GM19438 (cell line): ENCODE measurements around the gene ZEB2.

ENCODE experiments used
- ATAC-seq: cut with Tn5 transposase; IDR thresholded peaks from one replicate; pipeline ENCODE4 v1.9.1; 2021; ENCODE audit warnings: low read depth; ENCODE audit not compliant: unreplicated experiment

ZEB2 gene

GRCh38 chr2:144402251-144402650 lies 117.7 kb downstream of the ZEB2 start:
- no peak for ATAC-seq

DNA sequence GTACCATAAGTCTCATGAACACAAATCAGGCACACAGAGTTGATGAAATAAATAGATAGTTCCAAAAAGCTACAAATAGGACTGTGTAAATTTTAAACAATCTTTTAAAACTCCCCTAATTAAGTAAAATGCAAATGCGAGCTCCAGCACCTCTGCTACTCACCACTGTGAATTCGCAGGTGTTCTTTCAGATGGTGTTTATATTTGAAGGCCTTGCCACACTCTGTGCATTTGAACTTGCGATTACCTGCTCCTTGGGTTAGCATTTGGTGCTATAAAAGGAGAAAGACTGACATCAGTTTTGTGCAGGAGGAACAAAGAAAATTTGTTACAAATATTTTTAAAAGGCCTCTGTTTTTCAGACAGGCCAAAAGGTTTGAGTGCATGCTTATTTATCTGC lies 118.9 kb downstream of the ZEB2 start:
- ATAC-seq: no peak

DNA sequence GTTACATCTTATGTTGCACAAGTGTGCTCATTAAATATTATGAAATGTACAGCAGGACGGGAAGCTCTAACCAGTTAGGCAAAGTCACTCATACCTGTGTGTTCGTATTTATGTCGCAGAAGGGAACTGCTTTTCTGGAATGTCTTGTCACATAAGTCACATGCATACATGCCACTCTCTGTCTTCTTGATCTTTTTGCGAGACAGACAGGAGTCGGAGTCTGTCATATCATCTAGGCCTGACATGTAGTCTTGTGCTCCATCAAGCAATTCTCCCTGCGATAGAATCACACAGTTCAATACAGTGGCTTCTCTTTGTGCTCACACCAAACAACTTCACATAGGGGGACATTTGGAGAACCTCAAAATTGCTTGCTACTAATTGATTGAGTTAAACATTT lies 123.6 kb downstream of the ZEB2 start:
- no peak for ATAC-seq

DNA sequence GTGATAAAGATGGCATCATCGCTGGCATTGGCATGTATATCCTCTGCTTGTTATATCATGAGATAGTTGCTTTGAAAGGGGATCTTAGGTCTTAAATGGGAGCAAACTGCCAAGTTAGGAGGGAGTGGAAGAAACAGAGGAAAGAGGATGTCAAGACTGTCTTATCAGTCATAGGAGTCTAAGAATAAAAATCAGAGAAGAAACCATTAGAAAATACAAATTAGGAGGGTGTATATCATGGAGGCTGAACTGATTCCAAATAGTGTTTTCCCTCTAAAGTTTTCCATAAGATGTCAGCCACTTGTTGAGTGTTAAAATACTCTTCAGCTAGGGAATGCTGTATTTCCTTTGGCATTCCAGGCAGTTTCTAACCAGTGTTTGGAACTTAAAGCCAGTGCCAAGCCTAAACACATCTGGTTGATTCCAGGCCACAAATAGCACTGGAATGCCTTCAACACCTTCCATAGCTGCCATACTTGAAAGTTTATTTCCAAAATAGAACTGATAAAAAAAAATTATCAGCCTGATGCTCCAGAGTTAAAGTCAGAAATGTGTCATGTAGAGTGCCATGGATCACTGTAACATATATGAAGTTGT lies 129.4 kb downstream of the ZEB2 start:
- ATAC-seq: no peak

DNA sequence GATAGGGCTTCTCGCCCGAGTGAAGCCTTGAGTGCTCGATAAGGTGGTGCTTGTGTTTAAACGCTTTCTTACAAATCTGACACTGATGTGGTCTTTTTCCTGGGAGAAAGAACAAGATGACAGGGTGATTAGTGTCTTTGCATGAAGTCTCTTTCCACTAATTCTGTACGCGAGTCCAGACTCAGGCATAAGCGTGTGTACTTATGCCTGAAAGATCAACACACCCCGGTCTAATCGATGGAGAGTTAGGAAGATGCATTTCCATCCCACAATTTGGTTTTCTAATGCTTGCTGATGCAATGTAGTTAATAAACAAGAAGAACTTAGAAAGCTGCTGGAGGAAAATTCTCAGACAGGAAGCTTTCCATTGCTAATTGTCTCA lies 130.0 kb downstream of the ZEB2 start:
- no peak for ATAC-seq

- ATAC-seq: no peak
Observed at GRCh38 chr2:144389151-144389929, 130.6 kb downstream of the ZEB2 start.

- ATAC-seq: no peak
Observed at GRCh38 chr2:144385381-144385780, 134.5 kb downstream of the ZEB2 start.

GRCh38 chr2:144383571-144384100 lies 136.3 kb downstream of the ZEB2 start:
- ATAC-seq: no peak

- ATAC-seq: peak; percentile 100
Observed at GRCh38 chr2:144382849-144383248, 137.1 kb downstream of the ZEB2 start.

GRCh38 chr2:144381716-144382115 lies 138.2 kb downstream of the ZEB2 start:
- no peak for ATAC-seq

GRCh38 chr2:144379851-144380311 lies 140.0 kb downstream of the ZEB2 start:
- no peak for ATAC-seq

- no peak for ATAC-seq
Observed at GRCh38 chr2:144378551-144378950, 141.4 kb downstream of the ZEB2 start.

GRCh38 chr2:144377914-144378313 lies 142.0 kb downstream of the ZEB2 start:
- no peak for ATAC-seq

DNA sequence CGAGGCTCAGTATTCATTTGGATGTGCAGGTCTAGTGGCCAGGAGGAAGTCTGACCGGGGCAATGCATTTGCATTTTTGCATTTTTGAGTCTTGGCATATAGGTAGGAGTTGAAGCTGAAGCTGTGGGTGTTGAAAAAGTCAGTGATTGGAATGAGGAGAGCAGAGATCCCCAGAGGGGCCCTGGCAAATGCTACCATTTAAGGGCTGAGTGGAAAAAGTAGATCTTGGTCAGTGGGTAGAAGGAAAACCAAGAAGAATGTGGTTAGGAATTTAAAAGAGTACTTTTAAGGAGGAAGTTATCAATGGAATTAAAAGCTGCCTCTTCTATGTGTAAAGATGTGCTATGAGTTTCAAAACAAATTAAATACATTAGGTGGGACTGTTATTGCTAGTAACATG lies 143.0 kb downstream of the ZEB2 start:
- ATAC-seq: no peak

DNA sequence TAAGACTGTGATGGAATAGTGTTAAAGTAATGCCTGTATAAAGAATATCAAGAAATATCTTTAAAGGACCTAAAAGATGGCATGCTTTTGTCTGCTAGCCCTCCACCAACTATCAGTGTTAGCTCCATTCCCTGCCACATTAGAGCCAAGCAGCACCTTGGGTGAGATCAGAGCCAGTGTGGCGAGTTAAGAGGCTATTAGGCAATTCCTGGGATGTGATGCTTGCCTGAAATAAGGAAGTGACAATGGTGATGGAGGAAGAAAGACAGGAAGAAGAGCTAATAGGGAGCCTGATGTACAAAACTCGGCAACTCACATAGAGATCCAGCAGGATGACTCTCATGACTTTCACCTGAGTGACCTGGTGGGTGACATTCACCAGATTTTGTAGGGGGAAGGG lies 143.5 kb downstream of the ZEB2 start:
- no peak for ATAC-seq

GRCh38 chr2:144374163-144374661 lies 145.7 kb downstream of the ZEB2 start:
- ATAC-seq: peak; percentile 45

- no peak for ATAC-seq
Observed at GRCh38 chr2:144372410-144373080, 147.4 kb downstream of the ZEB2 start.

DNA sequence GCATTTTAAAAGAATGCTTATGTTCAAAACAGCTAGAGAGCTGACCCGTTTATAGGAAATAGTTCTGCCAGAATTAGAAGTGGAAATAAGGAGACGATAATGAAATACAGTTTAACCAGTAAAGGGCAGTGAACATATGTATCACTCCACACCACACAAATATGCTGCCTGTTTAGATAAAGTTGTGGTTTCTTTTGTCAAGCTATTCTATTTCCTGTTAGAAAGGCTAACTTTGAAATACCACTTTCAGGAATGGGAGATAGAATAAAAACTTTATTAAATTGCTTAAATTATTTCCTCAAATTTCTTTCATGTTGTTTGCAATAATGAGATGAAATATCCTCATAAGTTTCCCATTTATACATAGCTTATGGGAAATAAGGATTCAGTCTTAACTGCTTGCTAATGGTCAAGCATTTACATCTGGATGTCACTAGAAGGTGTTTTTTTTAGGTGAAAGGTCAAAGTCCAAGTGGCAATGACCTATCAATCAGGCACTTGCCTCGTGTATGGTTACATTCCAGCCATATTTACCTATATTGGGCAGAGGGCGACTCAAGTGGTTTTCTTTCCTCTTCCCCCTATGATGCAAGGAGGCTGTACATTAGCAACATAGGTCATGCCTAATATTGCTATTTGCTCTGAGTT lies 148.9 kb downstream of the ZEB2 start:
- ATAC-seq: no peak

- ATAC-seq: no peak
Observed at GRCh38 chr2:144369416-144369815, 150.5 kb downstream of the ZEB2 start.

DNA sequence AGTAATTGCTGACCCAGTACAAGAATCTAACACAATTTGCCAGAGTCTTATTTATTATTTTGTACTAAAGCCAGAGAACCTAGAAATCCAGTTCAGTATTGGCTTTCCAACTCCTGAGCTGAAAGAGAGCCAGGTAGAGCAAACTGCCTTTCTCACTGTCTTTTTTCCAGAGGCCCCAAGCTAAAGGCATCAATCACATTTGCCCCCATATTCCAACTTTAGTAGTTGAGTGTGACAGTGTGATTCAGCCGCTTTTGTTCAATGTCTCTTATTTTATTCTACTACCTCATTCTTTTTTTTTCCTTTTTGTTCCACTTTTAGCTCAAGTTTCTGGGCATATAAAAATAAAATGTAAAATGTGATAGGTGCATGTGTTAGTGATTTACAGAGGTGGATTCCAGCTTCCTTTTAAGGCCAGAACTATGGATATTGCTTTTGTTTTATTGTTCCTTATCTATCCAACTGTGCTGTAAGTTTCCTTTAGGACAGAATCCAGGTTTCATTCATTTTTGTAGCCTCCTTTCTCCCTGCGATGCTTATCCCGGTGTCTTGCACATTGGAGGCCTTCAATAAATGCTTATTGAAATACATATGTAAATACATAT lies 153.0 kb downstream of the ZEB2 start:
- ATAC-seq: no peak
